Middle frontal gyrus (tissue), 1 donor: ENCODE results near the gene ERI2.
"Not testable (repeated sequence)": the region's sequence is repeated elsewhere in the genome, so short reads cannot be mapped to it uniquely, and the experiment has no call there.

Experiments
- DNase-seq: peaks from one replicate; pipeline ENCODE4 v3.0.0-alpha.2; 2015; ENCODE audit warnings: low spot score; ENCODE audit errors: extremely low spot score

Gene ERI2

GRCh38 chr16:20766294-20766693, 40.0 kb downstream of the ERI2 start:
- no peak for DNase-seq

GRCh38 chr16:20765732-20766131, 40.5 kb downstream of the ERI2 start:
- DNase-seq = no peak

GRCh38 chr16:20764448-20764847, 41.8 kb downstream of the ERI2 start:
- DNase-seq = not testable (repeated sequence)

GRCh38 chr16:20763461-20764232, 42.6 kb downstream of the ERI2 start, which contains the start of gene ACSM3:
ACSM3 (plus strand) TSS chr16:20764014; CDS start chr16:20770035, 6,021 bp downstream.
- DNase-seq = no peak

GRCh38 chr16:20762404-20763123, 43.7 kb downstream of the ERI2 start:
- DNase-seq = no peak

- no peak for DNase-seq
Observed at GRCh38 chr16:20761175-20761574, 45.1 kb downstream of the ERI2 start.

- DNase-seq = no peak
Observed at GRCh38 chr16:20760346-20760745, 45.9 kb downstream of the ERI2 start.

GRCh38 chr16:20755799-20756198, 50.5 kb downstream of the ERI2 start:
- not testable (repeated sequence) for DNase-seq

- no peak for DNase-seq
Observed at GRCh38 chr16:20755238-20755637, 51.0 kb downstream of the ERI2 start.

GRCh38 chr16:20753727-20754126, 52.5 kb downstream of the ERI2 start:
- DNase-seq = no peak

GRCh38 chr16:20750558-20750957, 55.7 kb downstream of the ERI2 start:
- DNase-seq = no peak

- no peak for DNase-seq
Observed at GRCh38 chr16:20749474-20749873, 56.8 kb downstream of the ERI2 start.

GRCh38 chr16:20747030-20747816, 59.0 kb downstream of the ERI2 start:
- DNase-seq = no peak

- no peak for DNase-seq
Observed at GRCh38 chr16:20746461-20746860, 59.8 kb downstream of the ERI2 start.
